HCT116 (cell line): ENCODE measurements around the gene SORL1-AS1.

Source experiments
- CTCF ChIP-seq, 3 experiments: fragments of 200-600 bp in 1 of 3; sonication (generic) in 1 of 3; IDR thresholded peaks in 2 of 3; conservative IDR thresholded peaks in 1 of 3; 2 replicates each; pipeline ENCODE4 v1.5.1; 2012 to 2017; ENCODE audit warnings: low read depth in 2 of 3, low read length in 2 of 3, antibody characterized with exemption in 1 of 3, borderline replicate concordance in 1 of 3, control low read depth in 1 of 3, mild to moderate bottlenecking in 1 of 3, mixed read lengths in 1 of 3, mixed run types in 1 of 3, moderate library complexity in 1 of 3; ENCODE audit not compliant: insufficient read depth in 1 of 3
- EZH2 ChIP-seq: fragments of 200-600 bp; sonication (generic); IDR thresholded peaks from 2 replicates; pipeline ENCODE4 v1.6.1; 2017; ENCODE audit warnings: antibody characterized with exemption, mixed run types
- EZH2phosphoT487 ChIP-seq: fragments of 200-600 bp; IDR thresholded peaks from 2 replicates; pipeline ENCODE4 v1.6.1; 2018; ENCODE audit warnings: antibody characterized with exemption, borderline replicate concordance
- POLR2A ChIP-seq: IDR thresholded peaks from 2 replicates; pipeline ENCODE4 v1.7.0; 2011; ENCODE audit warnings: borderline replicate concordance; ENCODE audit not compliant: insufficient read depth, insufficient read length; ENCODE audit errors: extremely low read depth
- POLR2AphosphoS5 ChIP-seq: IDR thresholded peaks from 2 replicates; pipeline ENCODE4 v1.6.1; 2011; ENCODE audit warnings: mild to moderate bottlenecking, low read depth, low read length, moderate library complexity
- ZBTB33 ChIP-seq: IDR thresholded peaks from 2 replicates; pipeline ENCODE4 v1.6.1; 2011; ENCODE audit warnings: mild to moderate bottlenecking, low read length, moderate library complexity; ENCODE audit not compliant: insufficient replicate concordance; ENCODE audit errors: extremely low read depth

GRCh38 chr11:121486054-121486453 is 33.3 kb upstream of the SORL1-AS1 start:
- TF ChIP-seq CTCF (IDR thresholded peaks at IDR 0.05 in 2 of 3, conservative IDR thresholded peaks at IDR 0.05 in 1 of 3; ENCODE audit: borderline replicate concordance in 1 of 3, insufficient read depth in 1 of 3, low read depth in 2 of 3, low read length in 2 of 3) (no peak), EZH2 (no peak), POLR2AphosphoS5 (no peak), EZH2phosphoT487 (no peak), POLR2A (no peak), ZBTB33 (no peak)
